HG02623 (cell line): ENCODE data around the gene METTL8.
A peak's percentile ranks its signal among the peaks of the same experiment; 100 is the strongest.

Experiments used
- ATAC-seq: cut with Tn5 transposase; IDR thresholded peaks from one replicate; pipeline ENCODE4 v1.9.1; 2021; ENCODE audit warnings: moderate library complexity; ENCODE audit not compliant: unreplicated experiment

Gene METTL8

GRCh38 chr2:171433763-171434012 lies at the start of gene METTL8:
Gene METTL8, minus strand, starts transcription at chr2:171433990. Its CDS starts 41,805 bp downstream, at chr2:171392185.
- ATAC-seq = no peak

DNA sequence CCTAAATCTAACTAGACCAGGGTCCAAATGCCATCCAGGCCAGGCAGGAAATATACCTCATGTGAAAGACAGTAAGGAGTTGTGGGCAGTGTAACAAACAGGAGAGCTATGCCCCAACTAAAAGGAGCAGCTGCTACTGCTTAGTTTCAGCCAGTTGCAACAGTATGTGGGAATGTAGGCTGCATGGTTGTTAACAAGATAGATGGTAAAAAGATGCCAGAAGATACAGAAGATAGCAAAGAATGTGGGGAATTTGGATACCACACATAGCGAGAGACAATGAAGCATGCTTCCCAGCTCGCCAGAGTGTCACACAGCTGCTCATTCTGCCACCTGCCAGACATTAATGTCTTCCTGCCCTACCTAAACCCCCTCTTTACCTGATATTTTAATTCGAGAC lies 49.1 kb upstream of the METTL8 start:
- ATAC-seq = no peak

GRCh38 chr2:171482308-171482707 lies 48.5 kb upstream of the METTL8 start:
- no peak for ATAC-seq

- no peak for ATAC-seq
Observed at GRCh38 chr2:171480908-171481307, 47.1 kb upstream of the METTL8 start.

DNA sequence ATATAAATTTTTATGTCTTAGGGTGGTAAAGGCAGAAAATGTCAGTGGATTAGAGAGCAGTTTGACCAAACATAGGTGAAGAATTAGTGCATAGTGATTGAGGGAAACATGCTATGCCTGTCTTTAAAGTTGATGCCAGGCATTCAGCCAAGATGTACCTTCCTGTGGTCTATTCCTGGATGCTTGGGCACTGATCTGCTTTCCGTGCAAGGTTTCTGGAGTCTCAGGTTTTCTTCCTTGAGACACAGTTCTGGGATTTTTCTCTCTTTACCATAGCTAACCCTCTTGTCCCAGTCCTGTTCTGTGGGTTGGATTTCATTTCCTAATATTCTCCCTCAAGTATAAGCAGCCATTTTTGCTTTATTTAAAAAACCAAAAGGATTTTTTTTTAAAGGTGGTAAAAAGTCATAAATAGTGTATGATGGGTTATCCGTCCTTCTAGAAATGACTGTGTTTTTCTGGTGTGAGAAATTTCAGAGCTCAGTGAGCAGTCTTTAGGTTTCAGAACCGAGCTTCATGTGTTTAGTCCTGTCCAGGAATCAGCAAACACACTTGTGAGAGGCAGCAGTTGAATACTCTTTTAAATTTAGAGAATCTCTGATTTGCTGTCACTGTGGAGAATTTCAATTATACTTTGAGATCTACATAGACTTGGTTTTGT lies 45.5 kb upstream of the METTL8 start:
- ATAC-seq = no peak

- no peak for ATAC-seq
Observed at GRCh38 chr2:171478345-171478744, 44.6 kb upstream of the METTL8 start.

- no peak for ATAC-seq
Observed at GRCh38 chr2:171475979-171476378, 42.2 kb upstream of the METTL8 start.

DNA sequence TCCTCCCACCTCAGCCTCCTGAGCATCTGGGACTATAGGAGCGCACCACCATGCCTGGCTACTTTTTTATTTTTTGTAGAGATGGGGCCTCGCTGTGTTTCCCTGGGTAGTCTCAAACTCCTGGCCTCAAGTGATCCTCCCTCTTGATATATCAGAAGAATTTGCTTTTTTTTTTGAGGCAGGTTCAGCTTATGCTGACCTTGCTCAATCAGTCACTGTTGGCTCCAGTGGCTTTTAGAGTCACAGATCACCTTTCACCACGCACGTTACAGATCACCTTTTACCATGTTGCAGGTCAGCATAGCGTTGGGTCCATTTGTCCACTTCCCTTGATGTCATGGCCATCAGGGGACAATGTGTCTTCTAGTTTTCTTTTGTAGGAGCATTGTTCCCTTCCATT lies 36.3 kb upstream of the METTL8 start:
- ATAC-seq = no peak

GRCh38 chr2:171469176-171469575 lies 35.4 kb upstream of the METTL8 start:
- no peak for ATAC-seq

GRCh38 chr2:171460537-171460936 lies 26.7 kb upstream of the METTL8 start:
- no peak for ATAC-seq

DNA sequence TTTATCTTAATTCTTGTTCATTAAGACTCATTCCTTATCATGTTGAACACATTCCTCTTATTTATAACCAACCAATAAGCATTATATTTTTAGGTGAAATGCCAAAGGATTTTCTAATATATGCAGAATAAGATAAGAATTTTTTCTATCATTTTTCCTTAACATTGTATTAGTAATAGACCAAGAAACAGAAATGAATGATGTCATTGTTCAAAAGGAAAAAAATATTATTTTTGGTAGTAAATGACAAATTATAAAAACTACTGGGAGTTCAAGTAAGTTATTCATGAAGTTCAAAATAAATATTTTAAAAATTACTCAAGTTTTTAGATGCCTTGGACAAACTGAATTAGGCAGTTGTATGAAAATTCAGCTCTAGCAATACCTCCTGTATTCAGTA lies 25.7 kb upstream of the METTL8 start:
- no peak for ATAC-seq

DNA sequence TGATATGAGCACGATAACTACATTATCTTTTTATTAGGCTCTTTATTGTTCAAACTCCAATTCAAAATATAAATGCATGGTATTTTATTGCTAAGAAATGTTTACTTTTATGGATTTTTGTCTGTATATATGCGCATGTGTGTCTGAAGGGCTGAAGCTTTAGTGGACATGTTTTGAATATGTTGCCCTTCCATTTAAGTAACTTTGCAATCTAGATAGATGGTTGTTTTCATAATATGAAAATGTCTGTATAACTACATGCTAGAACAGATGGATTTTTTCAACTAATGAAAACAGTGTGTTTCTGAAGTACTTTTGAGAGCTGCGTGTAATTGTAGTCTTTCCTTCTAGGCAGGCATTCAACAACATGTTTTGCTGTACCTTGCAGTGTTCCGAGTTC lies 19.0 kb upstream of the METTL8 start:
- no peak for ATAC-seq

- no peak for ATAC-seq
Observed at GRCh38 chr2:171451074-171451473, 17.3 kb upstream of the METTL8 start.

DNA sequence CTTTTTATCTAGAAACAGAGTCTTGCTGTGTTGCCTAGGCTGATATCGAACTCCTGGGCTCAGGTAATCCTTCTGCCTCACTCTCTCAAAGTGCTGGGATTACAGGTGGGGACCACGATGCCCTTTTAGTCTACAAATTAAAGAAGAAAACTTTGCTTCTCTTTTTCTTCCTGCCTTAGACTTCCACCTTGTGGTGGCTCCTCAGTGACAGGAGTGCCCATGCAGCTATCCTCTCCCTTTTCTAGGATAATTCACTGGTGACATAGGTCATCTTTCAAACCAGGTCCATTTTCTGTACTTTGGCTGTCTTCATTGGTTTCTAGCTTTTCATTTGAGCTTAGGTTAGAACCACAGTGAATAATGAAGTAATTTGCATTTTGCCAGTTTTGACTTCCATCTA lies 13.9 kb upstream of the METTL8 start:
- no peak for ATAC-seq

DNA sequence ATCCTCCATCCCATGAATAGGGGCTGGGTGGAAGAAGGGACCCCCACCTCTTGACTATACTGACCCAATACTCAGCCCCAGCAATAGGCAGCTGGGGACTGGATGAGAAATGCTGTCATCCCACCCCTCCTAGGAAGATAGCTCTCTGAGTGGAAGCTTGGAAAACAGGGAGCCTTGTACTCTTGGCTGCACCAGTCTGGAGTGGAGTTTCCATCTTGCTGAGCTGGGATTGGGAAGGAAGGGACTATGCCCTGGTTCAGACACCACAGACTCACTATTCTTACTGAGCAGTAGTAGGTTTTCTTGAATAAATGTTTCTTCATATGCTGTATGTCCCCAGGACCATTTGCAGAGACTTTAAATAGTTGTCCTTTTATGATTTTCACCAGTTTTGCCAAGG lies 7.7 kb upstream of the METTL8 start:
- no peak for ATAC-seq

GRCh38 chr2:171436307-171436706 lies 2.5 kb upstream of the METTL8 start:
- no peak for ATAC-seq

GRCh38 chr2:171434013-171434989 lies 511 bp upstream of the METTL8 start, which contains the start of gene DCAF17:
Gene DCAF17, plus strand, starts transcription at chr2:171434226. Its CDS starts 352 bp downstream, at chr2:171434578.
- peak; percentile 92 for ATAC-seq

DNA sequence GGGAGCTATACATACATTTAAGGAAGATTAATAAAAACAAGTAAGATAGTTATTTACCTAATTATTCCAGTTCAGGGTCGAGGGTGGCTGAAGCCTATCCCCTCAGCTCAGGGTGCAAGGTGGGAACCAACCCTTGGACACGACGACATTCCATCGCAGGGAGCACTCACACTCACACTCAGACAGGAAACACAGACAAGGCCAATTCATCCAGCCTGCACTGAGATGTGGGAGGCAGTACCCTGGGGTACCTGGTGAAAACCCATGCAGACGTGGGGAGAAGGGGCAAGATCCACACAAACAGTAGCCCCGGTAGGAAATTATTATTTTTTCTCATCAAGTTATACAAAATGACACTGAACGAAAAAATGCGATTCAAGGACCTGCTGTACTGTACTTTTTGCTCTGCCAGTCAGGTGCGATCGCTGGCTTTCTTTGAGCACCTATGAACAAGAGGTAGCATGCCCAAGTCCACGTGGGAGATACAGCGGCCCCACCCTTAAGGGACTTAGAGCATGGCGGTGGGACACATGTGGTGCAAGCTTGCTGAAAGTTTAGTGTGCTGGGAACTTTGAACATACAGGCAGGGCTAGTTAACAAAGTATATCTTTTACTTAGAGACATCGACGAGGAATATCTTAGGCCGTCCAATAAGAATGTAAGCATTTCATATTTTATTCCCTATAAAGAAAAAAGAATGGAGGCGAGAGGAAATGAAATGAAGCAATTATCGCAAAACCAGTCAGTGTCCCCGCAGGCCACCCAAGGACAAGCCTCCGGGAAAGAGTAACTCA lies 624 bp downstream of the METTL8 start:
- ATAC-seq = no peak

DNA sequence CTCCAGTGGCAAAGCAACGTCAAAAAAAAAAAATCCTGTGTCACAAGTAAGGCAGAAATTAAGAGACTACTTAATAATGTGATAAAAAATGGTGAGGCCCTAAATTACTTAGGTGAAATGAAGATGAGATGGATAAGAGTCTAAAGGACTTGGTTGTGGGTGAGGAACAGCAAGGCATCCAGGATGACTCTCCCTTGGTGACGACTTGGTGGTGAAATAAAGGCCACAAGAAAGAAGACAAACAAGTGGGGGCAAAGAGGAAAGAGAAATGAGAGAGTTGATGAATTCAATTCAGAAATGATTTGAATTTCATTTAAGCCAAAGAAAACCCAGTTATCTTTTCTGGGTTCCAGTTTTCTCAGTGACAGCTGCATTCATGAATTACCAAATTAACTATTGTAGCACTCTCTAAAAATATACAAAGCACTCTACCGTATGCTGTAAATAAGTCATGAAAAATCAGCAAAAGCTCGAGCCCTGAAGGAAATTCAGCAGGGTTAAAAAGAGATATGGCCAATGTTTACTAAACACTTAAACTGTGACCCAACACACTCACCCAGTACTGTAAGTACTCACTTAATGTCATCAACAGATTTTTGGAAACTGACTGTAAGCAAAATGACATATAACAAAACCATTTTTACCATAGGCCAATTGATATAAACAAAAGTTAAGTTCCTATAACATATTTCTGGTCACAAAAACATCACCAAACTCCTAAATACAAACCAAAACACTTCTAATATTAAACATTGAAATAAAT lies 1.4 kb downstream of the METTL8 start:
- no peak for ATAC-seq

GRCh38 chr2:171431677-171432167 lies 2.1 kb downstream of the METTL8 start:
- no peak for ATAC-seq
